Activated T-cell treated with anti-CD3 and anti-CD28 coated beads, Interleukin-2, amount 50 U/mL, for 4 hours (primary cell): Measurements from ENCODE around the gene REEP2. TPM values are rescaled to one million over a fixed set of nuclear protein-coding genes. Genes with fewer than 3 reads are reported as not detected.
A peak's percentile ranks its signal among the peaks of the same experiment; 100 is the strongest.

Experiments used
- ATAC-seq, 2 donors: fragments of 200-7000 bp; cut with Tn5 transposase; one replicate each; pipeline ENCODE4 v1.10.0; 2021
- DNase-seq: peaks from one replicate; pipeline ENCODE4 v3.0.0-alpha.2; 2020
- H3K27me3 Mint-ChIP-seq: one replicate; pipeline ENCODE4 v1.8.0; 2021; ENCODE audit warnings: low read depth, mixed read lengths
- H3K36me3 Mint-ChIP-seq: one replicate; pipeline ENCODE4 v1.8.0; 2022; ENCODE audit warnings: mixed read lengths; ENCODE audit not compliant: insufficient read depth
- H3K4me1 Mint-ChIP-seq: one replicate; pipeline ENCODE4 v1.8.0; 2021; ENCODE audit warnings: low read depth, mixed read lengths
- H3K4me3 Mint-ChIP-seq: one replicate; pipeline ENCODE4 v1.8.0; 2021; ENCODE audit warnings: mild to moderate bottlenecking, moderate library complexity, mixed read lengths
- H3K9me3 Mint-ChIP-seq: one replicate; pipeline ENCODE4 v1.8.0; 2021; ENCODE audit warnings: mixed read lengths
- total RNA-seq, 3 donors: library from RNA; stranded (reverse); gene quantifications; one replicate each; pipeline ENCODE4 v1.2.1, GENCODE V29; 2021

Gene REEP2
- total RNA-seq, 3 donors from 2014 or later = 1.3 to 1.8 (median 1.7) TPM

DNA sequence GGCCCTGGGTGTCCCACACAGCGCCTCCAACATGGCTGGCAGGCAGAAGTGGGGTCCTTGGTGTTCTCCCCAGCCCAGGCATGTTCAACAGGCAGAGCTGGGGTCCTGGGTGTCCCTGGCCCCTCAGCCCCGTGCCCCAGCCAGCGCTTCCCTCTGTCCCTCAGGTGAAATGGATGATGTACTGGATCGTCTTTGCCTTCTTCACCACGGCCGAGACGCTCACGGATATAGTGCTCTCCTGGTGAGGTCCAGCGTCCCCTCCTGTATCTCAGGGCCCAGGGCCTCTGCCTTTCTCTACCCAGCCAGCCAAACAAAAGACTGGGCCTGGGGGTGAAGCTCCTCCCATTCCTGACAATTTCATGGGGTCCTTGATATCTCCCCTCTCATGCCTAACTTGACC, 2.4 kb downstream of the REEP2 start:
- H3K4me1 Mint-ChIP-seq = peaks cover 19% of the 10 kb centered on the region
- DNase-seq (no peak), ATAC-seq (no peak)
- H3K9me3 Mint-ChIP-seq = no peaks in the 10 kb centered on the region
- H3K27me3 Mint-ChIP-seq = no peaks in the 10 kb centered on the region
- H3K36me3 Mint-ChIP-seq = no peaks in the 10 kb centered on the region
- H3K4me3 Mint-ChIP-seq = no peak overlapping the region

- ATAC-seq (no peak), DNase-seq (no peak)
- no peaks in the 10 kb centered on the region for H3K9me3 Mint-ChIP-seq
- H3K27me3 Mint-ChIP-seq = no peaks in the 10 kb centered on the region
- H3K4me3 Mint-ChIP-seq = no peak overlapping the region
- H3K4me1 Mint-ChIP-seq = peaks cover 9% of the 10 kb centered on the region
- H3K36me3 Mint-ChIP-seq = no peaks in the 10 kb centered on the region
Observed at GRCh38 chr5:138444078-138444773, 5.4 kb downstream of the REEP2 start.

GRCh38 chr5:138444774-138445546, 6.1 kb downstream of the REEP2 start:
- no peak for ATAC-seq
- peaks cover 6% of the 10 kb centered on the region for H3K4me1 Mint-ChIP-seq
- no peaks in the 10 kb centered on the region for H3K27me3 Mint-ChIP-seq
- no peaks in the 10 kb centered on the region for H3K36me3 Mint-ChIP-seq
- H3K4me3 Mint-ChIP-seq = no peak overlapping the region
- H3K9me3 Mint-ChIP-seq = no peaks in the 10 kb centered on the region
- DNase-seq = no peak

- H3K4me1 Mint-ChIP-seq = peaks cover 6% of the 10 kb centered on the region
- H3K4me3 Mint-ChIP-seq = no peak overlapping the region
- no peaks in the 10 kb centered on the region for H3K9me3 Mint-ChIP-seq
- H3K36me3 Mint-ChIP-seq = no peaks in the 10 kb centered on the region
- no peaks in the 10 kb centered on the region for H3K27me3 Mint-ChIP-seq
- DNase-seq (no peak), ATAC-seq (no peak)
Observed at GRCh38 chr5:138445547-138446271, 6.9 kb downstream of the REEP2 start.

DNA sequence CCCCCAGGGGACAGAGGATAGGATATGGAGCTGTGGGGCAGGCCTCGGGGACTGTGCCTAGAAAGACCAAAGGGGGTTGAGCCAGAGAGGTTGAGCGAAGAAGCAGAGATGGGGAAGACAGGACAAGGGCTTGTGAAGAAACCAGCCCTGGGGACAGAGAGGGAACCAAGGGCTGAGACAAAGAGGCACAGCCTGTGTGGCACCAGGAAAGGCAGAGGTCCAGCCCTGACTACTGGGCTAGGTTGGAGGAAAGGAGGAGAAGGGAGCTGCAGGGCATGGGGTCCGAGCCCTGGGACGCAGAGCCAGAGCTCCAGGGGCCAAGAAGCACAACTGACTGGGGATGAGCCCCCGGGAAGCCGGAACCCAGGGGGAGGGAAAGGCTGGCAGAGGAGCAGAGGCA, 9.2 kb downstream of the REEP2 start:
- ATAC-seq (no peak), DNase-seq (no peak)
- Mint-ChIP-seq H3K27me3 (no peaks in the 10 kb centered on the region), H3K36me3 (no peaks in the 10 kb centered on the region), H3K9me3 (no peaks in the 10 kb centered on the region), H3K4me3 (no peak overlapping the region), H3K4me1 (peaks cover 6% of the 10 kb centered on the region)

- ATAC-seq = no peak
- Mint-ChIP-seq H3K9me3 (no peaks in the 10 kb centered on the region), H3K27me3 (no peaks in the 10 kb centered on the region), H3K4me3 (no peak overlapping the region), H3K4me1 (peaks cover 6% of the 10 kb centered on the region), H3K36me3 (no peaks in the 10 kb centered on the region)
- no peak for DNase-seq
Observed at GRCh38 chr5:138448481-138449398, 9.9 kb downstream of the REEP2 start.

DNA sequence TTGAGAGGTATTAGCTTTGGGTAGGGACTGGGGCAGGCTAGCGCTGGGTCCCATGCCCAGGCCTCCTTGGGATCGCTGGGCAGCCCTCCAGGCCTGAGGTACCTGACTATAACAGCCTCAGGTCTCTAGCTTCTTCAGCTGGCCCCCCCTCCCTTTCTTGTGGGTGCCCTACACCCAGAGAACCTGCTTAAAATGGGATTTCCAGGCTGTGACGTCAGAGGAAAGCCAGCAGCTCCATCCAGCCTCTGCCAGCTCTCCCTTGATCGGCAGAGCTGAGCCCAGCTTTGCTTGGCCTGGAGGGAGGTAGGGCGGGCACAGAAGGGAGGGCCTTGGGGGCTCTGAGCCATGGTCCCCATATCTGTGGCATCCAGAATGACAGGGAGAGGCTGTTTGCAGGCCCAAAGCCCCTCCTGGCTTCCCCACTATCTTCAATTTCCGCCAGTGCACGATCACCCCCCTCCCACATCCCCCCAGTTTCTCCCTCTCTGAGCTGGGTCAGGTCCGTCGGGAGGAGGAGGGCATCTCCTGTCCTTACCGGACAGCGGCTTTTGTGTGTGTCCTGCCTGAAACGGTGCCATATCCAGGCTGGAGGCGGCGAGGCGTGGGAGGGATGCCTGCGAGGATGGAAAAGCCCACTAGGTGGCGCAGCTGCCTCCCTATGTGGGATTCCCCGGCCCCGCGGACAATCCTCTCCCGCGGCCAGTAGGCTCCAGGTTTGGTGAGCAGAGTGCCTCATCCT, 10.8 kb downstream of the REEP2 start:
- H3K4me3 Mint-ChIP-seq = no peak overlapping the region
- DNase-seq = peak; percentile 79
- peak; percentile 85 to 90 for ATAC-seq
- peaks cover 6% of the 10 kb centered on the region for H3K4me1 Mint-ChIP-seq
- H3K9me3 Mint-ChIP-seq = no peaks in the 10 kb centered on the region
- no peaks in the 10 kb centered on the region for H3K36me3 Mint-ChIP-seq
- H3K27me3 Mint-ChIP-seq = no peaks in the 10 kb centered on the region

GRCh38 chr5:138450971-138451370, 12.1 kb downstream of the REEP2 start:
- no peaks in the 10 kb centered on the region for H3K9me3 Mint-ChIP-seq
- peaks cover 6% of the 10 kb centered on the region for H3K4me1 Mint-ChIP-seq
- no peak overlapping the region for H3K4me3 Mint-ChIP-seq
- ATAC-seq = no peak
- no peaks in the 10 kb centered on the region for H3K36me3 Mint-ChIP-seq
- no peaks in the 10 kb centered on the region for H3K27me3 Mint-ChIP-seq
- DNase-seq = no peak

DNA sequence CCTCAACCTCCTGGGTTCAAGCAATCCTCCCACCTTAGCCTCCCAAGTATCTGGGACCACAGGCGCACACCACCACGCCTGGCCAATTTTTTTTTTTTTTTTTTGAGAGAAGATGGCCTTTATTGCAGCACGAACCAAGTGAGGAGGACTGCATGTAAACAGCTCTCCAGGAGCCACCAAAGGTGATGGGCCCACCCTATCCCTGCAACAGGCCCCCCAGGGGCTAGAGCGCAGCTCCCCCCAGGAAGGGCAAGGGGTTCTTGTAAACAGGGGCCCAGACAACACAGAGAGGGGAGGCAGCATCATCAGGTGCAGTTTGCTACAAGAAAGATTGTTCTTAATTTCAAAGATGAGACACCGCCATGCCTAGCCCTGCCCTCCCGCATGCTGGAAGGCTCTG, 13.9 kb downstream of the REEP2 start:
- Mint-ChIP-seq H3K27me3 (no peaks in the 10 kb centered on the region), H3K9me3 (no peaks in the 10 kb centered on the region), H3K36me3 (no peaks in the 10 kb centered on the region), H3K4me1 (peaks cover 8% of the 10 kb centered on the region), H3K4me3 (no peak overlapping the region)
- no peak for ATAC-seq
- DNase-seq = no peak

DNA sequence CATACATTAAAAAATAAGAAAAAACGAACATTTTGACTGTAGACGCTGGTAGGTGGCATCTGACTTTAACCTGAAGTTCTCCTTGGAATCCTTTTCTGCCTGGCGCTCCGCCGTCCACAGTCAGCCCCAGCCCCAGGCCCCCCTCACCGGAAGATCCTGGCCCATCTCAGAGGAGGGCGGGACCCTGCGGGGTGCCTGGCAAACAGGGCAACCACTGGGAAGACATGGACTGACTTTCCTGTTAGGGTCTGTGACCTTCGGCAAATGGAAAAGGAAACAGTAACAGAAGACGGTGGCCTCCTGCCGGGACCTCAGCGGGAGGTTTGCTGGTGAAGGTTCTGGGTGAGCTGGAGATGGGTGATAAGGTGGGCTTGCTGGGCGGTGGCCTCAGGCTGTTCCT, 14.7 kb downstream of the REEP2 start:
- H3K36me3 Mint-ChIP-seq = no peaks in the 10 kb centered on the region
- no peak for DNase-seq
- H3K4me3 Mint-ChIP-seq = no peak overlapping the region
- no peak for ATAC-seq
- no peaks in the 10 kb centered on the region for H3K9me3 Mint-ChIP-seq
- H3K27me3 Mint-ChIP-seq = no peaks in the 10 kb centered on the region
- peaks cover 16% of the 10 kb centered on the region for H3K4me1 Mint-ChIP-seq

- Mint-ChIP-seq H3K4me3 (no peak overlapping the region), H3K4me1 (peaks cover 21% of the 10 kb centered on the region), H3K36me3 (no peaks in the 10 kb centered on the region), H3K27me3 (no peaks in the 10 kb centered on the region), H3K9me3 (no peaks in the 10 kb centered on the region)
- ATAC-seq (no peak), DNase-seq (no peak)
Observed at GRCh38 chr5:138454121-138454520, 15.3 kb downstream of the REEP2 start.

- no peaks in the 10 kb centered on the region for H3K9me3 Mint-ChIP-seq
- no peaks in the 10 kb centered on the region for H3K27me3 Mint-ChIP-seq
- H3K36me3 Mint-ChIP-seq = no peaks in the 10 kb centered on the region
- no peak overlapping the region for H3K4me3 Mint-ChIP-seq
- ATAC-seq (no peak), DNase-seq (no peak)
- peaks cover 28% of the 10 kb centered on the region for H3K4me1 Mint-ChIP-seq
Observed at GRCh38 chr5:138455232-138455930, 16.5 kb downstream of the REEP2 start.
